Fibroblast of the aortic adventitia (primary cell): Measurements from ENCODE around the gene ANO10. TPM values are rescaled to one million over a fixed set of nuclear protein-coding genes. Genes with fewer than 3 reads are reported as not detected.

Source experiments
- DNase-seq: peaks from one replicate; pipeline ENCODE4 v3.0.0-alpha.2; 2010; ENCODE audit warnings: low read depth
- H3K4me3 ChIP-seq: 2 replicates; pipeline ENCODE4 v1.5.1; 2011; ENCODE audit warnings: low read depth, mild to moderate bottlenecking, control low read depth, low read length, moderate library complexity
- CTCF ChIP-seq: IDR thresholded peaks from 2 replicates; pipeline ENCODE4 v1.5.1; 2011; ENCODE audit warnings: mild to moderate bottlenecking, low read length, control low read depth, inconsistent platforms; ENCODE audit not compliant: insufficient read depth
- total RNA-seq: library from RNA; depleted of rRNA; stranded (reverse); fragments of >200 nt; gene quantifications from 2 replicates; pipeline ENCODE4 v1.2.3, GENCODE V29; 2012; ENCODE audit warnings: low replicate concordance

Gene ANO10
- total RNA-seq, 1 donor = 46.4 TPM

- no peak for DNase-seq
- H3K4me3 ChIP-seq = no peak overlapping the region
- TF ChIP-seq CTCF = no peak
Measured at GRCh38 chr3:43649365-43649968, 27.7 kb upstream of the ANO10 start.

GRCh38 chr3:43648957-43649356, 27.1 kb upstream of the ANO10 start:
- no peak for DNase-seq
- TF ChIP-seq CTCF = no peak

DNA sequence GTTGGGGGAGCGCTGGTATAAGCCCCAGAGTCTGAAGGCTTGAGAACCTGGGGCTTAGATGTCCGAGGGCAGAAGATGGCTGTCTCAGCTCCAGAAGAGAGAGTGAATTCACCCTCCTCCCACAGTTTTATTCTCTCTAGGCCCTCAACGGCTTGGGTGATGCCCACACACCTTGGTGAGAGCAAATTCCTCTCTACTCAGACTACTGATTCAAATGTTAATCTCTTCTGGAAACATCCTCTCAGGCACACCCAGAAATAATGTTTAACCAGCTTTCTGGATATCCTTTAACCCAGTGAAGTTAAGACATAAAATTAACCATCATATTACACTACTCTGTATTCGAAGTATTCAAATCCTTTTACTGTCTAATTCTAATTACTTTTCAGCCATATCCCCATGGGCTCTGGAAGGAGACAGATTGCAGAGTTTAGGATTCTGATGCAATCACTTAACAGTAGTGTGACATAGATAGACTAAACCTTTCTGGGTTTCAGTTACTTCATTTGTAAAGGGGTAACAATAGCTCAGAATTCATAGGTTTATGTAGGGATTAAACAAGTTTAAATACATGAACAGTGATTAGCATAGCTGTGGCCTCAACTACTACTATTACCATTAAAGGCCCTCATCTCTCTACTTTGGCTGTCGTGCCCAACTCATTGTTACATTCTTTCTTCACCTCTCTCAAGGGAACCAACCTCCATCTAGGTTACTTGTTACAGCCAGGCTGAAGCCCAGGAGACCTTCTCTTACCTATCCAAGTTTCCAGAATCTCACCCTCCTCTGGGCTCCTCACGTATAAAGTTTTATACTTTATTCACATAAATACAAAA, 25.7 kb upstream of the ANO10 start:
- H3K4me3 ChIP-seq = no peak overlapping the region
- peak; percentile 57 for DNase-seq
- TF ChIP-seq CTCF = no peak

More at GRCh38 chr3:43648957-43649356, 27.1 kb upstream of the ANO10 start:
- H3K4me3 ChIP-seq = no peak overlapping the region

DNA sequence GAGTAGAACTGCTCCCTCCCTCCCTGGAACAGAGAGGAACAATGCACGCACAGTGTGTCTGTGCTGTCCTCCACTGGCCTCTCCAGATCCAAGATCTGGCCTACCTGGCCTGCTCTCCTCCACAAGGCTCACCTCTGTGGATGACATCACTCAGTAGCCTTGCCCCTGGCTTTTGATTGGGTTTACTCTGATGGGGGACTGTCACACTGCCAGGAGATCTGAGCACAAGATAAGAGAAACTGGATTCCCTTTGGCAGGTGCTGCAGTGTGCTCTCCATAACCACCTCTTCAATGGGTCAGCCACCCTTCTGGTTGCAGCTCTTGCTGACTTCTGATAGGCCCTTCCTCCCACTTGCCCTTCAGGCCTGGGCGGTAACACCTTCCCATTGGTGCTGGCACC, 22.6 kb upstream of the ANO10 start:
- no peak for TF ChIP-seq CTCF
- no peak overlapping the region for H3K4me3 ChIP-seq
- DNase-seq = no peak

DNA sequence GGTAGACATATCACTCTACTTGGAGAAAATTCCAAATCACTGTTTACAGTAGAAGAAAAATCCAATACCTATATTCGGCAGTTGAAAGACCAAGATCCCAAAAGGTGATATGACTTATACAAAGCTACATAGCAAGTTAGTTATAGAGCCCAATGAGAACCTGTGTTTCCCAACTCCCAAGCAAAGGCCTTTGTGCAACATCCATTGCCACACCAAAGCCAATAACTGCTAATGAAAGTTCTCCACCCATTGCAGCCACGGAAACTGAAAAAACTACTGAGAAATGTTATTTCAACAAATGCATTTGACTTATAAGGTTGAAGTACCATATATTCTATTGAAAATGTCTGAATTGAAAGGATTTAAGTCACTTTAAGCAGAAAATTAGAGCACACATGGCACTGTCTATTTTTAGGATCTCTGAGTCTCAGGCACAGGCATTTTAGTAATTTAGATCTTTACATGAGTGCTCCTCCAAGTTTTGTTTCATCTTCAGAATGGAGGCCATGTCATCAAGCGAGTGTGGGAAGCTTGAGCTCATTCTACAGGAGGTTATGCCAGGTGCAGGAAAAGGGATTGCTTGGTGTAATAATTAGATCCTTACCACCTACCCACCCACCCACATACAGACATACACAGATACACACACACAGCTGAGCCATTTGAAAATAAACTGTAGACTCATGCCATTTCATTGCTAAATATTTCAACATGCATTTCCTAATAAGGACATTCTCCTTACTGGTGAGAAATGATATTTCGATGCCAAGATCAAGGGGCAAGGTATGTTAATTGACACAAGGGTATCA, 19.7 kb upstream of the ANO10 start:
- no peak overlapping the region for H3K4me3 ChIP-seq
- DNase-seq = peak; percentile 36
- no peak for TF ChIP-seq CTCF

GRCh38 chr3:43640681-43641080, 18.9 kb upstream of the ANO10 start:
- no peak overlapping the region for H3K4me3 ChIP-seq
- no peak for TF ChIP-seq CTCF
- no peak for DNase-seq
